IMR-90 (cell line): ENCODE results near the gene PHKB. TPM values are rescaled to one million over a fixed set of nuclear protein-coding genes. Genes with fewer than 3 reads are reported as not detected.

Experiments
- ATAC-seq: fragments of 200-7000 bp; cut with Tn5 transposase; 2 replicates; pipeline ENCODE4 v1.9.1; 2020; ENCODE audit warnings: low read depth, mild to moderate bottlenecking, moderate library complexity
- BruUV-seq: library from RNA; stranded (reverse); fragments of 400-500 nt; replicated peaks from 2 replicates; lab custom pipeline; 2021; lab: Mats Ljungman, UMichigan
- CTCF ChIA-PET: fragments of 300-600 bp; formaldehyde crosslinking; extraction: SDS; loops from one replicate; lab custom pipeline; 2021; ENCODE audit warnings: antibody characterized with exemption; lab: Yijun Ruan, JAX
- POLR2A ChIA-PET: fragments of 300-600 bp; sonication (Branson Sonifier 250); formaldehyde crosslinking; loops from one replicate; lab custom pipeline; 2022; ENCODE audit warnings: antibody characterized with exemption; ENCODE audit not compliant: unreplicated experiment; lab: Charles Lee
- DNase-seq: peaks from one replicate; pipeline ENCODE4 v3.0.0; 2013
- H2AFZ ChIP-seq: replicated peaks from 2 replicates; pipeline ENCODE3; 2013; ENCODE audit warnings: low read length, mild to moderate bottlenecking; ENCODE audit not compliant: poor library complexity
- H2AK5ac ChIP-seq: 2 replicates; pipeline ENCODE4 v1.6.1; 2013; ENCODE audit warnings: low read depth, low read length, inconsistent platforms
- H2AK9ac ChIP-seq: replicated peaks from 2 replicates; pipeline ENCODE3; 2013; ENCODE audit warnings: mild to moderate bottlenecking, low read depth, low read length, moderate library complexity; ENCODE audit not compliant: poor library complexity
- H2BK120ac ChIP-seq: 2 replicates; pipeline ENCODE4 v1.6.1; 2013; ENCODE audit warnings: low read depth, low read length, inconsistent platforms
- H2BK15ac ChIP-seq: 3 replicates; pipeline ENCODE4 v1.6.1; 2013; ENCODE audit warnings: low read depth, low read length, inconsistent platforms
- H2BK20ac ChIP-seq: 2 replicates; pipeline ENCODE4 v1.6.1; 2013; ENCODE audit warnings: low read depth, mild to moderate bottlenecking, inconsistent platforms, low read length, moderate library complexity
- H2BK5ac ChIP-seq: 2 replicates; pipeline ENCODE4 v1.6.1; 2013; ENCODE audit warnings: mild to moderate bottlenecking, low read depth, low read length, inconsistent platforms; ENCODE audit not compliant: poor library complexity, severe bottlenecking
- H3K14ac ChIP-seq: replicated peaks from 2 replicates; pipeline ENCODE4 v1.6.1; 2013; ENCODE audit warnings: low read depth, low read length, inconsistent platforms
- H3K18ac ChIP-seq: 2 replicates; pipeline ENCODE4 v1.6.1; 2013; ENCODE audit warnings: low read depth, low read length, control low read depth
- H3K23ac ChIP-seq: 2 replicates; pipeline ENCODE4 v1.6.1; 2013; ENCODE audit warnings: low read depth, low read length, inconsistent platforms
- H3K27ac ChIP-seq: 2 replicates; pipeline ENCODE4 v1.5.1; 2013; ENCODE audit warnings: mild to moderate bottlenecking, control low read depth, low read length; ENCODE audit not compliant: insufficient read depth
- H3K27me3 ChIP-seq: 2 replicates; pipeline ENCODE4 v1.6.1; 2013; ENCODE audit warnings: low read length; ENCODE audit not compliant: control insufficient read depth, insufficient read depth
- H3K36me3 ChIP-seq: 2 replicates; pipeline ENCODE4 v1.6.1; 2013; ENCODE audit warnings: low read length, mixed read lengths; ENCODE audit not compliant: control insufficient read depth, insufficient read depth
- H3K4ac ChIP-seq: 2 replicates; pipeline ENCODE4 v1.6.1; 2013; ENCODE audit warnings: low read depth, low read length, inconsistent platforms
- H3K4me1 ChIP-seq: 2 replicates; pipeline ENCODE4 v1.6.1; 2013; ENCODE audit warnings: low read length, mixed read lengths; ENCODE audit not compliant: control insufficient read depth, insufficient read depth
- H3K4me2 ChIP-seq: 2 replicates; pipeline ENCODE4 v1.6.1; 2013; ENCODE audit warnings: low read depth, mild to moderate bottlenecking, control low read depth, low read length, moderate library complexity
- H3K4me3 ChIP-seq: 2 replicates; pipeline ENCODE4 v1.5.1; 2013; ENCODE audit warnings: low read depth, mild to moderate bottlenecking, control low read depth, low read length, moderate library complexity; ENCODE audit not compliant: insufficient read depth
- H3K56ac ChIP-seq: 2 replicates; pipeline ENCODE4 v1.6.1; 2013; ENCODE audit warnings: low read length, inconsistent platforms; ENCODE audit not compliant: insufficient read depth; ENCODE audit errors: extremely low read depth
- H3K79me1 ChIP-seq, 2 experiments: 2 replicates each; pipeline ENCODE4 v1.6.1; 2013; ENCODE audit warnings: low read length in 2 of 2, inconsistent platforms in 1 of 2, low read depth in 1 of 2
- H3K9ac ChIP-seq: 2 replicates; pipeline ENCODE4 v1.6.1; 2013; ENCODE audit warnings: low read depth, low read length, control low read depth
- H3K9me1 ChIP-seq: 2 replicates; pipeline ENCODE4 v1.6.1; 2013; ENCODE audit warnings: low read length, inconsistent platforms; ENCODE audit not compliant: insufficient read depth
- H3K9me3 ChIP-seq: 2 replicates; pipeline ENCODE4 v1.6.1; 2013; ENCODE audit warnings: low read length; ENCODE audit not compliant: control insufficient read depth, insufficient read depth
- H4K20me1 ChIP-seq: 2 replicates; pipeline ENCODE4 v1.6.1; 2013; ENCODE audit warnings: low read length, inconsistent platforms; ENCODE audit not compliant: insufficient read depth
- H4K5ac ChIP-seq: 2 replicates; pipeline ENCODE4 v1.6.1; 2013; ENCODE audit warnings: mild to moderate bottlenecking, low read depth, low read length, control low read depth
- H4K8ac ChIP-seq, 2 experiments: 2 replicates each; pipeline ENCODE4 v1.6.1; 2013; ENCODE audit warnings: low read depth in 2 of 2, low read length in 2 of 2, control low read depth in 1 of 2, inconsistent platforms in 1 of 2
- H4K91ac ChIP-seq: 2 replicates; pipeline ENCODE4 v1.6.1; 2013; ENCODE audit warnings: low read depth, low read length, inconsistent platforms; ENCODE audit not compliant: insufficient read depth
- BHLHE40 ChIP-seq: fragments of 150-350 bp; IDR thresholded peaks from 2 replicates; pipeline ENCODE4 v1.6.1; 2016; ENCODE audit warnings: mild to moderate bottlenecking, low read depth, low read length
- CHD1 ChIP-seq: IDR thresholded peaks from 2 replicates; pipeline ENCODE4 v1.6.1; 2012; ENCODE audit warnings: low read depth, low read length, improper control_type of control experiment
- CTCF ChIP-seq: conservative IDR thresholded peaks from 2 replicates; pipeline ENCODE4 v1.5.1; 2012; ENCODE audit warnings: mild to moderate bottlenecking, low read depth, low read length, improper control_type of control experiment
- ELK1 ChIP-seq: fragments of 150-350 bp; IDR thresholded peaks from 2 replicates; pipeline ENCODE4 v1.6.1; 2016; ENCODE audit warnings: low read depth, mild to moderate bottlenecking, low read length, moderate library complexity, borderline replicate concordance
- FOS ChIP-seq: fragments of 150-350 bp; IDR thresholded peaks from 2 replicates; pipeline ENCODE4 v1.6.1; 2016; ENCODE audit warnings: low read depth, low read length
- MAFK ChIP-seq: IDR thresholded peaks from 2 replicates; pipeline ENCODE4 v1.6.1; 2012; ENCODE audit warnings: low read depth, low read length, improper control_type of control experiment
- MXI1 ChIP-seq: IDR thresholded peaks from 2 replicates; pipeline ENCODE4 v1.6.1; 2012; ENCODE audit warnings: low read depth, mild to moderate bottlenecking, low read length, moderate library complexity, borderline replicate concordance
- POLR2A ChIP-seq: IDR thresholded peaks from 2 replicates; pipeline ENCODE4 v1.6.1; 2012; ENCODE audit warnings: mild to moderate bottlenecking, low read depth, low read length
- RAD21 ChIP-seq: IDR thresholded peaks from 2 replicates; pipeline ENCODE4 v1.6.1; 2012; ENCODE audit warnings: low read length, improper control_type of control experiment
- RFX5 ChIP-seq: IDR thresholded peaks from 2 replicates; pipeline ENCODE4 v1.8.0; 2012; ENCODE audit warnings: low read depth, mild to moderate bottlenecking, low read length, moderate library complexity
- SMC3 ChIP-seq: fragments of 150-350 bp; IDR thresholded peaks from 2 replicates; pipeline ENCODE4 v1.6.1; 2016; ENCODE audit warnings: low read depth, mild to moderate bottlenecking, antibody characterized with exemption, low read length, moderate library complexity
- WGBS, 2 experiments: methylation state at CpG; one replicate each; pipeline versions ENCODE4 v1.1.5 to v1.1.7; 2013; ENCODE audit warnings: missing lambda C conversion rate in 2 of 2; ENCODE audit not compliant: insufficient read length in 1 of 2; ENCODE audit errors: extremely low coverage in 2 of 2; 5-methylcytosine and 5-hydroxymethylcytosine counted together
- dilution Hi-C: fragments of 300-500 bp; cut with HindIII; formaldehyde crosslinking; loops from one replicate; pipeline ENCODE4 v1.14.3; 2018; ENCODE audit warnings: low sequenced_read_pairs; ENCODE audit not compliant: unreplicated experiment
- in situ Hi-C: fragments of 300-500 bp; cut with MboI; formaldehyde crosslinking; loops from 3 replicates; pipeline ENCODE4 v1.14.3; 2019; ENCODE audit warnings: low sequenced_read_pairs, inconsistent platforms, mixed read lengths
- intact Hi-C: fragments of 100-400 bp; cut with micrococcal nuclease; formaldehyde crosslinking; loops from 2 replicates; pipeline ENCODE4 v1.10.0; 2022
- polyA plus RNA-seq, 3 experiments: library from polyadenylated mRNA; depleted of rRNA; stranded (reverse); fragments of >200 nt; gene quantifications; 2 replicates each; pipeline ENCODE4 v1.2.3, GENCODE V29; 2012; ENCODE audit warnings: low replicate concordance in 1 of 3
- total RNA-seq: library from RNA; depleted of rRNA; stranded (reverse); fragments of >200 nt; gene quantifications from 2 replicates; pipeline ENCODE4 v1.2.3, GENCODE V29; 2012

PHKB gene
- total and polyA plus RNA-seq, 2 of the 4 experiments (the other 2 are of a cell fraction) = 24.2 to 58.6 TPM

- no peak overlapping the region for H2BK120ac ChIP-seq
- no peak overlapping the region for H4K91ac ChIP-seq
- H3K9me3 ChIP-seq = no peaks in the 10 kb centered on the region
- H3K4me2 ChIP-seq = no peak overlapping the region
- no peak overlapping the region for H3K9ac ChIP-seq
- no peak overlapping the region for H4K5ac ChIP-seq
- TF ChIP-seq CHD1 (no peak), FOS (no peak), RFX5 (no peak), MXI1 (no peak), ELK1 (no peak), CTCF (no peak), BHLHE40 (no peak), POLR2A (no peak), SMC3 (no peak), RAD21 (no peak), MAFK (no peak)
- H2BK15ac ChIP-seq = no peak overlapping the region
- in situ Hi-C loops (loop anchor here (10.0 kb wide), 2 partner anchors 58 to 62 kb away; no protein-coding TSS in a partner anchor), dilution Hi-C loops (no loop called here), intact Hi-C loops (no loop called here)
- BruUV-seq = no TSS peak
- WGBS, 2 experiments = no CpG with 5 or more reads among the region's 6 CpGs
- H3K4me3 ChIP-seq = no peak overlapping the region
- no peak overlapping the region for H2AK5ac ChIP-seq
- no peak overlapping the region for H3K4ac ChIP-seq
- H3K36me3 ChIP-seq = no peaks in the 10 kb centered on the region
- ATAC-seq (no peak), DNase-seq (no peak)
- H3K18ac ChIP-seq = no peak overlapping the region
- no peak overlapping the region for H3K56ac ChIP-seq
- H3K27me3 ChIP-seq = no peaks in the 10 kb centered on the region
- no peak overlapping the region for H4K8ac ChIP-seq
- no peaks in the 10 kb centered on the region for H4K20me1 ChIP-seq
- H3K9me1 ChIP-seq = no peaks in the 10 kb centered on the region
- no peaks in the 10 kb centered on the region for H3K4me1 ChIP-seq
- H3K23ac ChIP-seq = no peak overlapping the region
- CTCF ChIA-PET = interaction anchor here (0.7 kb wide), 1 partner anchor 17 kb away, joined by 4 read pairs; no protein-coding TSS in a partner anchor
- H2BK20ac ChIP-seq = no peak overlapping the region
- H3K79me1 ChIP-seq = no peaks in the 10 kb centered on the region; a peak in 1 of 4 replicates
- no peak overlapping the region for H3K27ac ChIP-seq
- no peak overlapping the region for H3K14ac ChIP-seq
- POLR2A ChIA-PET = no interaction called here
- no peak overlapping the region for H2BK5ac ChIP-seq
- H2AFZ ChIP-seq = no peak overlapping the region
- no peak overlapping the region for H2AK9ac ChIP-seq
Measured at GRCh38 chr16:47627085-47627639, 166.0 kb downstream of the PHKB start.
